SW 1271 (cell line): Measurements from ENCODE around the gene SGMS1.
"Not testable (repeated sequence)": the region's sequence is repeated elsewhere in the genome, so short reads cannot be mapped to it uniquely, and the experiment has no call there.

Experiments
- DNase-seq, 2 experiments: peaks; one replicate each; lab custom pipeline; 2025; lab: John Stamatoyannopoulos, UW

Gene SGMS1

GRCh38 chr10:50508315-50509051 lies 115.3 kb downstream of the SGMS1 start:
- DNase-seq = no peak

- no peak for DNase-seq
Observed at GRCh38 chr10:50506861-50507573, 116.7 kb downstream of the SGMS1 start.

- DNase-seq = no peak
Observed at GRCh38 chr10:50504389-50504788, 119.4 kb downstream of the SGMS1 start.

GRCh38 chr10:50503661-50504320 lies 120.0 kb downstream of the SGMS1 start:
- DNase-seq = no peak

GRCh38 chr10:50503156-50503555 lies 120.6 kb downstream of the SGMS1 start:
- not testable (repeated sequence) for DNase-seq

- no peak for DNase-seq
Observed at GRCh38 chr10:50501924-50502452, 121.8 kb downstream of the SGMS1 start.

- no peak for DNase-seq
Observed at GRCh38 chr10:50501478-50501877, 122.3 kb downstream of the SGMS1 start.

GRCh38 chr10:50498465-50498864 lies 125.3 kb downstream of the SGMS1 start:
- DNase-seq = no peak

GRCh38 chr10:50497758-50498157 lies 126.0 kb downstream of the SGMS1 start:
- peak in 1 of 2 experiments; percentile 28 for DNase-seq

GRCh38 chr10:50496228-50496627 lies 127.5 kb downstream of the SGMS1 start:
- DNase-seq = no peak

GRCh38 chr10:50490241-50490640 lies 133.5 kb downstream of the SGMS1 start:
- no peak for DNase-seq

GRCh38 chr10:50484550-50484949 lies 139.2 kb downstream of the SGMS1 start:
- DNase-seq = not testable (repeated sequence)

GRCh38 chr10:50480054-50481007 lies 143.4 kb downstream of the SGMS1 start:
- DNase-seq = no peak

- DNase-seq = no peak
Observed at GRCh38 chr10:50477287-50478203, 146.2 kb downstream of the SGMS1 start.

GRCh38 chr10:50473756-50474155 lies 150.0 kb downstream of the SGMS1 start:
- no peak for DNase-seq

GRCh38 chr10:50472914-50473313 lies 150.8 kb downstream of the SGMS1 start:
- DNase-seq = no peak

- no peak for DNase-seq
Observed at GRCh38 chr10:50471583-50471975, 152.2 kb downstream of the SGMS1 start.

GRCh38 chr10:50470798-50471582 lies 152.8 kb downstream of the SGMS1 start:
- DNase-seq = no peak

- no peak for DNase-seq
Observed at GRCh38 chr10:50470345-50470744, 153.4 kb downstream of the SGMS1 start.

GRCh38 chr10:50469778-50470193 lies 154.0 kb downstream of the SGMS1 start:
- DNase-seq = no peak
